ENCODE data around the gene CARS1.

The CARS1 gene

DNA sequence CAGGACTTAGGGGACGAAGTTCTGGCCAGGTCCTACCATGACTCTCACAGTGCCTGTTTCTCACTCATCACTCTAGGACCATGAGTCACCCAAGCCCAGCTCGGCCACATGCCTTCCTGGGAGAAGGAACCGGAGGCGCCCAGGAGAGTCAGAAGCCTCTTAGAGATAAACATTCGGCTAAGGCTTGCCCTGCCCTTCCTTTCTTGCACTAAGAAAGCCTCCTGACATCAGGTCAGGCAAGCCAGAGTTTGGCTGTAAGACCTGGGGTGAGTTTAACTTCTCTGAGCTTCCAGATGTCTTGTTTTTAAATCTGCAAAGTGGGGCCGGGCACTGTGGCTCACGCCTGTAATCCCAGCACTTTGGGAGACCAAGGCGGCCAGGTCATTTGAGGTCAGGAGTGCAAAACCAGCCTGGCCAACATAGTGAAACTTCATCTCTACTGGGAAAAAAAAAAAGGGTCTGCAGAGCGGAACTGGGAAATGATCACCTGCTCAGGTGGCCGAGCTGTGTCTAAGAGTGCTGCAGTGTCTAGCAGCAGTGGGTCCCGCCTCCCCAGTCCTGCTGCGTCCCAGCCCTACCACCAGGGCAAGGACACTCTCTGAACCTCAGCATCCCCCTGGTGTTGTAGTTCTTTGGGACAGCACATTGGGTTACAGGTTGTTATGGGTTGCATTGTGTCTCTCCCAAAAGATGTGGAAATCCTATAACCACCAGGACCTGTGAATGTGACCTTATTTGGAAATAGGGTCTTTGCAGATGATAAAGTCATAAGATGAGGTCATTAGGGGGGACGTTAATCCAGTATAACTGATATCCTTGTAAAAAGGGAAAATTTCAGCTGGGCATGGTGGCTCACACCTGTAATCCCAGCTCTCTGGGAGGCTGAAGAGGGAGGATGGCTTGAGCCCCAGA is 1.8 kb upstream of the CARS1 start:
- peak; percentile 50 for DNase-seq

DNA sequence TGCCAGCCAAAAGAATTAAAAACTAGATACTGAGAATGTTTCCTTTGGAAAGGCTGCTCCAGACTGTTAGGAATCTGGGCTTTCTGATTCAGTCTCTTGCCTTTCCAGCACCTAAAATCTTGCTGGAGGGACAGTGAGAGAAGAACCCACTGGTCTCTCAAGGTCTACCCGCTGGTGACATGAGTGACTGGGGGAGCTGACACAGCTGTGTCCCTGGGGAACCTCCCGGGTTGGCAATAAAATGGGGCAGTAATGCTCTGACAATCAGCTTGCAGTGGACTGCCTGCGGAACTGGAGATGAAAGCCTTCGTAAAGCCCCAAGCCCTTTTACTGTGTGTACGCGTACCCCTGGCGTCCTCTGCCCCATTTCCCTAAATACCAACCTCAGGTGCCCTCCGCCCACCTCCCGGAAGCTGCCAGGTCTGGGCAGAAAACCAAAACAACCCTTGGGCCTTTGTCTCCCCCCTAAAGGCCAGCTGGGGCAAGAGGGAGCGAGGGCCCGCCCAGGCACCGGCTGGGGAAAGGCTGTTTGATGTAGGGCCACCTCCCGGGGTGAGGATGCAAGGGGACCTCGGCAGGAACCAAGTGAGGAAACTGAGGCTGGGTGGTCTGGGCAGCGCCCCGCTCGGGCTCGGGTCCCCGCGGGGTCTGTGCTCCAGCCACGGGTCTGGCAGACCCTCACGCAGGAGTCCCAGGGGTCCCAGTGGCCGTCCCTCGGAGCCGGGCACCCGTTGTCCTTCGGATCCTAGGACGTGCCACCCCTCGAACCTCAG is 741 bp downstream of the CARS1 start:
- no peak for DNase-seq

DNA sequence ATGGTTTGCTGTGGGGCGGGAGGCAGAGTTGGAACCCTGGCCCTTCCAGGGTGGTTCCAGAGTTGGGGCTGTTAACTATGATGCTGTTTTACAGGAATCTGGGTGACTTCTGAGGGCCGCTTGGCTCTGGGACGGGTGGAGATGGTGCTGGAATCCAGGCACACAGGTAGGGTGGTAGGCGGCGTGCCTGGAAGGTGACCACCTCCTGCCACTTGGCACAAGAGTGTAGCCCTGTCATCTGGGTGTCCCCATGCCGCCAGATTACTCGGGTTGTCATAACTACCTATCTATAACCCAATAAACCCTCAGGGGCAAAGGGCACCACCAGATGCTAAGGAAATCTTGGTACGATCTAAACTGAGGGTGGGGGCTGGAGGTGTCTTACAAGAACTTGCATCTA is 1.3 kb downstream of the CARS1 start:
- DNase-seq: no peak

DNA sequence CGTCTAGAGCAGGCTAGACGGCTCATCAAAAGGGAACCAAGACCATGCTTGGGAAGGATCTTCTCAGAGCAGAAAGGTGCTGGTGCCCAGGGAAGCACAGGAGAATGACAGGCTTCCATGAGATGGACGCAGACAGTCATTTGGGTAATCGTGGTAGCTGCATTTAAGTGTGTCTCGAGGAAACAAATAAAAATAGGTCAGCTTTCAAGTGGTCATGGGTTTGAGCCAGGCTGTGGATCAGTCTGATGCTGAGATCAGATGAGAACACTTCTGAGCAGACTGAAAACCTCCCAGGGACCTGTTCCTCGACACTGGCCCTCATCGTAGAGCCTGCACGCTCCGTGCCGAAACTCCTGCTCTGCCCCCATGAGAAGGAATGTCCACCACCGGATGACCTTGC is 4.7 kb downstream of the CARS1 start:
- no peak for DNase-seq

DNA sequence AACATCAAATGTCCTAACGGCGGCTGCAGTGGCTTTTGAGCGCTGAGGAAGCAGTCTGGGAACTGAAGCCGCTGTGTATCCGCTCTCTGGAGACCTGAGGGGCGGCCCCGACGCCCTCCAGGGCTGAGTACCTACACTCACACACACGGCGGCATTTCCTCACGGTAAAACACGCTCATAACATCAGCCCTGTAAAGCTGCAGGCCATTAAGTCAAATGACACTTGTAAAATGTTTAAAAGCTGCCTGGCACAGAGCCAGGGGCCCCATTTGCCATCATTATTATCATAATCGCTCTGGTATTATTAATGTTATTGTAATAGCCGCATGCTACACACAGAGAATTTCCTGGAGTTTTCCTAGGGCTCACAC is 5.1 kb downstream of the CARS1 start:
- no peak for DNase-seq

DNA sequence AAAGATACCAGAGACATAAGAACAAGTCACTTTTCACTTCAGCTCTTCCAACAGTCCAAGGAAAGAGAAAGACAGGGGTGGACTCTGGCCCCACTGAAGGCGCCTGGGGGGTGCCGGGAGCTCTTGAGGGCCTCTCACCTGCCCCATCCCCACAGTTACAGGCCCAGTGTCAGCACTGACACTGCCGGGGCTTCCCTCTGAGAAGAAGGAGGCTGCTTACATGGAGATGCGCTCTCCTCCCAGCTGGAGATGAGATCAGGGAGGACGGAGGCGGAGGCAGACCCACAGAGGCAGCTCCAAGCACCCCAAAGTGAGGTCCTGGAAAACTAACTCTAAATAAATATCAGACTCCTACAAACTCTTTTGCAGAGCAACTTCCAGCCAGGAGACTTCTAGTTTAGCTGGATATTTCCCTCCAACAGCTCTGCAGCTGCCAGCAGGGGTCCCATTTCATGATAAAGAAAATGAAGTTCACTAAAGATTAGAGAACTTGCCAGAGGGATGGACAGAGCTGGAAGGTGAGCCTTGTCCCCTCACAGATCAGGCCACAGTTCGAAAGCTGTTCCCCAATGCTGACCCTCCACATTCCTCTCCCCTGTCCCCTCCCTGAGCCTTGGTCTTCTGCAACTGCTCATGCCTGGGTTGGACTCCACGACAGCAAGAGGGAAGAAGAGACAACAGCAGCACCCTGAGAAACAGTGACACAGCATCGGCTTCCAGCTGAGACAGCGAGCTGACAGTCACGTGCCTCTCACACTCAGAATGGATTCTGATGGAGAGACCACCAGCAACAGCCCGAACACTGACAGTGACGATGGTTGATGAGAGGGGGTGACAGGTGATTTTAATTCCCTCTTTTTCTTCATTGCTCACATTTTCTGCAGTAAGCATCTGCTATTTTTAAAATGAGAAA is 5.8 kb downstream of the CARS1 start:
- DNase-seq: no peak

DNA sequence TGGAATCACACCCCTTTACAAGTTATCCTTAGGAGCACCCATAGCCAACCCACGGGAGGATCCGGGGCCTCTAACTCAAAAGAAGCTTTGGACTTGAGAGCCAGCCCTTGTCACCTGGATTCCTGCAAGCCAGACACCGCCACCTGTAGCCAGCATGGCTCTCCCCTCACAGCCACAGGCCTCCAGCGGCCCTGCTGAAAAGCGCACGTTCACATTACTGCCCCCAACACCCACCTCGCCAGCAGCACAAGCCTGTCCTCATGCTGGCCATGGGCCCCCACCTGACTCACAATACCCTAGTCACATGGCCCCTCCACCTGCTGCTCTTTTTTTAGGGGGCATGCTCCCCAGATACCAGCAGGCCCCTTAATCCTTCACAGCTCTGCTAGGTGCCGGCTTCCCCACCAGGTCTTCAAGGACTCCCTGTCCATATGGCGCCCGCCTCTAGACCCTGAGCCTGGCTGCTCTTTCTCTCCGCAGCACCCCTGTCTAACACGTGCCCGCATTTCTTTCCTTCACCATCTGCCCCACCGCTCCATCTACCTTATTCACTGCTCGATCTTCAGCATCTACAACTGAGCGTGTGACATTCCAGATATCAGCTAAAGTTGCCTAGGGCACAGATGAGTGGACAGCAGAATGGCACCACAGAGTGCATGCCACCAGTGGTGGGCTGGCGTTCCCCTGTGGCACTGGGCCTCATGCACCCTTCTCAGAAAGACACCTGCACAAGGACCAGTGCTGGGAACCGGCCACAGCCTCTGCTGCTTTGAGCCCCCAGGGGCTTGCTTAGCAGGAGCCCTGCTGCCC is 6.6 kb downstream of the CARS1 start:
- DNase-seq: no peak

DNA sequence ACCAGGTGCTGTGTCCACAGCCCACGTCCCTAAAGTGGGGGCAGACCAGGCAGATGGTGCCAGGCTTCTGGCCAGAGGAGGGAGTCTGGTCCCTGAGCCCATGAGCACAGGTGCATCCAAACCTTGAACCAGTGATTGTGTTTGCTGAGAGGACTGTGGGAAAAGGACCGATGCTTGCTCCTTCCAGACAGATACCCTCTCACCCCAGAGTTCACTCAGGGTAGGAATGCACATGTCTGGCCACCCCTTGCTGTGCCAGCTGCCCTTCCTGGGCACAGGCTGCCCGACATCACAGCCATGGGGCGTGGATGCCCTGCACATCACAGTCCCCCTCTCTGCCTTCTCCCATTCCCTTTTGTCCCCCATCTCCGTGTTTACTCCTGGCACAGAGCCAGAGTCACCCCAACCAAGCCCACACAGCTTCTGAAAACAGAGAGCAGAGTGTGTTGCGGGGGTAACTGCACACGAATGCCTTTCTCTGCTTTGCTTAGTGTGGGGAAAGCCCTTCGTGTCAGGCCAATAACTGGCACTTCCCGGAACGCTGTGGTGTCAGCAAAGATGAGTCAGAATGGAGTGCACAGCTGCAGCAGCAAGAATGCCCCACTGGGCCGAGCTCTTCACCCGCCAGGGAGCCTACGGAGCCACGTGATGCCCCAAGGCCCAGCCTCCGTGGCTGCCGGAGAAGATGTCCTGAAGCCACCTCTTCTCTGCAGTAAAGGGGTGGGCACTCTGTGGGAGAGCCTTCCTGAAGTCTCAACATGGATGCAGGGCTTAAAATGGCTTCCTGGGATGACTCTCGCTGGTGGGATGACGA is 7.6 kb downstream of the CARS1 start:
- peak; percentile 89 for DNase-seq

DNA sequence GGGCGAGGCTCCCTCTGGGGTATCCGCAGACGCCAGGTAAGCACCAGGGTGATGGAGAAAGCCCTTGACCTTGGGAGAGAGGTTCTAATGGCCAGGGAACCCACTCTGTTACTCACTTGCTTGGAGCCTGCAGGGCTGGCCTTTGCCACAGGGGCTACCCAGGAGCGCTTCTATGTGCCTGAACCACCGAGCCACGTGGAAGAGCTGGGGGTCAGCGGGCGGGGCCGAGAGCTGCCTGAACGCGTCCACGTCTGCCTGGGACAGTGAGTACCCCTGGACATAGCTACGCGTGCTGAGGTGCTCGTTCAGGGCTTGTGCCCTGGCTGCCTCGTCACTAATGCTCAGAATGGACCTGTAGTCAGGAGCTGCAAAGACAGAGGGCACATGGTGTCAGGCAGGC is 9.6 kb downstream of the CARS1 start:
- no peak for DNase-seq

DNA sequence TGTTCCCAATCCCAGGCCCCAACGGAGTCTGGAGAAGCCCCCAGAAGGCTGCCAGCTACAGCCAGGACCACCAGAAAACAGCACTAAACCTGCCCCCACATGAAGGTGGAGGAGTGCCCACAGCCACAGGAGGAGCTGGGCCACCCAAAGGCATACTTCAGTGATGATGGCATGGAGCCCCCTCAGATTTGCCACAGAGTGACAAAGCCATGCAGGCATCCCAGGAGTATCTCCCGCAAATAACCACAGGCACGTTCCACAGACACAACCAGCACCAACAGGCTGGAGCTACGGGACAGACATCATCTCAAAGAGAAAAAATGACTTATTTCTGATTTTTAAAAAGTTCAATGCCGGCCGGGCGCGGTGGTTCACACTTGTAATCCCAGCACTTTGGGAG is 10.6 kb downstream of the CARS1 start:
- no peak for DNase-seq

DNA sequence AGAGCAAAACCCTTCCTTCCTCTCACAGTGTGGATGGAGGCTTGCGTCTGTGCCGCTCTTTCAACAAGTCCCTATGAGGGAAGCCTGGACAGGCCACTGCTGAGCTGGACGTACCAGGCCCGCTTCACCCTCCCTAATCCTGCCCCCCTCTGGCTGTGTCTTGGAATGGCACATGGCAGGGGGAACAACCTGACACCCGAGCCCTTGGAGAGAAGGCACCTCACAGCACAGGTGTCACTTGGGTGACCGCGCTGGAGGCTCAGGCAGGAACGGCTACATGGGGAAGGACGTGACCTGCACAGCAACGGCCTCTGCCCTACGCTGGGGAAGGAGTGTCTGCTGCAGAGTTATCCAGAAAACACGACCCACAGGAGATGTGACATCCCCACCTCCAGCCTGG is 11.0 kb downstream of the CARS1 start:
- DNase-seq: no peak

DNA sequence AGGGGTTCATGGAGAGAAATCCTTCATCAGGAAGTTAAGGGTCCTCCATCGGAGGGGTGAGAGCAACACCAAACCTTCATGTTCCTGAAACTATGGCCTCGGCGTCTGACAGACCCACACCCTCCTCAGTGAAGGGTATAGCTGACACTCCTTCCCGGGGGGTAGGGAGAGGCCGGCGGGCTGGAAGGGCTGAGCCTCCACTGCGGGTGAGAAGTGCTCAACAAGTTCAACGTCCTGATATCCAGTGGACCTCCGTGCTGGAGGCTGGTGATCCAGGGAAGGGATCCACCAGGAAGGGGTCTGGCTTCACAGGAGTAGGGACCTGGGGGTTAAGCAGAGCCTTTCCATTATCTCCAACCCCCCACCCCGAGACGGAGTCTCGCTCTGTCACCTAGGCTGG is 12.3 kb downstream of the CARS1 start:
- no peak for DNase-seq

DNA sequence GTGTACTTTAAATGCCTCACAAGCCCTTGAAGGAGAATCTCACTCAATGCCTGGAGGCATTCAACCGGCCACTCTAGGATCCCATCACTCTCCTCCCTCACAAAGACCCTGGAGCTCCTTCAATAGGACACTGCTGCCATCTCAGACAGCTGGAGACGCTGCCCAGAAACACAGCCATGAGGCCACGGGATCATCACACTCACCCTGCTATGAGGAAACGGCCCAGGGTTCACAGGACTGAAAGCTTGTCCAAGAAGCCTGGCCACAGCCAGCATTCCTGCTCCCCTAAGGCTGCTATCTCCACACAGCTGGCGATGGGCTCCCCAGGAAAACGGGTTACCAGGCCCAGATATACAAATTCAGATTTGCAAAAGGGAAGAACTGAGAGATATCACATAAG is 13.2 kb downstream of the CARS1 start:
- DNase-seq: no peak

DNA sequence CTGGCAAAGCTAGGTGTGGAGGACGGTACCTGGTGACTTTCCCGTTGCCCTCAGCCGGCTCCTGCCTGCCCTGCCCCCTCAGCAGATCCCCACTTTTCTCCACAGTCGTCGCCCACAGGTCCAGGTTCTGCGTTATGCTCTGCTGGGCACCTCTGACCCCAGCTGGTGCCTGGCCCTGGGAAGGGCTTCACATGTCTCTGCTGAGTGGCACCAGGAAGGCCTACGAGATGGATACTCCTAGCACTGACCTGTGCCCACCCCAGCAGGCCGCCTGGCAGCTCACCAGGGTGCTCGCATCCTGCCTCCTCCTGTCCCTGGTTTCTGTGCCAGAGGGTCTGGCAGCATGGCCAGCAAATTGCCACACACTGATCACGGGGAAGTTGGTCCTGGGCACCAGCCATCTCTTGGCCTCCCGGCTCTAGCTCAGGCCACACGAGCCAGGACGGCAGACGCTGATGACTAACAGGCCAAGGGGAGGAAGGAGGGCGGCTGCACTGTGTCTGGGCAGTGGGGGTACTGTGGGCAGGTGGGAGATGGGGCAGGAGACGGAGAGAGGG is 13.8 kb downstream of the CARS1 start:
- DNase-seq: no peak

DNA sequence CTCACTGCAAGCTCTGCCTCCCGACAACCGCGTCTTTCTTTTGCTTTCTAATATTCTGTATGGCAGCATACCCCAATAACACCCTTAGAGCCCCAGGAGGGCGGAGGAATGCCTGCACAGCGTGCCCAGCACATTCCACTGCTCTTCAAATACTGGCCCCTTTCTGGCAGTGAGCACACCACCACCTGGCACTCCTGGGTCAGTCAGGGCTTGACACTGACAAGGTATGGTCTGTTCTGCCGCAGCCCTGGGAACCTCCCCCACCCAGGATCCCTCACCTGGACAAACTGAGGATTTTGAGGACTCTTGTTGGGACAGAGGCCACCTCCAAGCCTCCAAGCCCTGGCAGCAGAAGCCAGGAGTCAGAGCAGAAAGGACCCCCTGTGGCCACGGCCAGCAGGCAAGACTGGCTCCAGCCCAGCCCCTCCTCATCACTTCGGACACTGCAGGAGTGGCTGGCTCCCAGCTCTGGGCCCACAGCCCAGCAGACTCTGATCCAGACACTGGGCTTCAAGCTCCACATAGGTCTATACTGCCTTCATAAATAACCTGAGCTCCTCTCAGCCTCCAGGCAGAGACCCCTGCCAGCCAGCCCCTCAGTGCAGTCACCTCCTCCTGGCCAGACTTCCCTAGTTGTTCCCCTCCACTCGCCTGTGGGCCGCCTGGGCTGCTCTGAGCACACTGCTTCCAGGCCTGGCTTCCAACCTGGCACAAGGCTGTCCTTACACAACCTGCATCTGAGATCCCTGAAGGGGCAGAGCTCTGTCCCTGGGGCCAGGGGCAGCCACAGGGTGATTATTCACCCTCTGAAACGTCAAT is 14.5 kb downstream of the CARS1 start:
- DNase-seq: no peak

DNA sequence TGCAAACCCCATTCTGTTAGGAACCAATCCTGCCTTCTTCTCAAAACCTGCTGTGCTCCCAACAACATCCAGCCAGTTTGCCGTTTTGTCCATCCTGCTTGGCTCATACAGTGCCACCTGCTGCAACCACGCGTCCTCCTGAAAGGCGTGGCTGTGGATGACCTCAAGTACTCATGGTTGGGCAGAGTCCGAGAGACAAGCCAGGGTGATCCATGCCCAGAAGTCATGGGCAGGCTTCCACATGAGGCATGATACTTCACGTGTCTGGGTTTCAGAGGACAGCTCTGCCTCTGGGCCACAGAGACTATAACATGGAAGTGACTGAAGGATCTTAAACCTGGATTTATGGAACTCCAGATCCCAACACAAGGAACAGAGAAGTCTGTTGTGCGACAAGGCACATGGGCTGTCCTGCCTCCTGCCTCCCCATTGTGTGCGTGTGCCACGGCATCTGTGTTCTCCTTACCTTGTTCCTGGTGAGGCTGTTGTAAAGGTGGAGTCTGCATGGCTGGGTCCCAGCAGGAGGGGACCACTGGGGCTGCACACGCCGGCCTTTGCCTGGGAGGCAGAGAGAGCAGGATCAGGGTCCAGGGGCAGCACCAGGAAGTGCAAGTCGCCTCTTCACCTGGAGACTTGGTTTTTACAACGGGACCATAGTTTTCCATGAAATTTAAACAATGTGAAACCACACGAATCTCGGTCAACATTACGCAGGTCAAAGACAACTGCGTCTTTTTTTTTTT is 15.4 kb downstream of the CARS1 start:
- no peak for DNase-seq

DNA sequence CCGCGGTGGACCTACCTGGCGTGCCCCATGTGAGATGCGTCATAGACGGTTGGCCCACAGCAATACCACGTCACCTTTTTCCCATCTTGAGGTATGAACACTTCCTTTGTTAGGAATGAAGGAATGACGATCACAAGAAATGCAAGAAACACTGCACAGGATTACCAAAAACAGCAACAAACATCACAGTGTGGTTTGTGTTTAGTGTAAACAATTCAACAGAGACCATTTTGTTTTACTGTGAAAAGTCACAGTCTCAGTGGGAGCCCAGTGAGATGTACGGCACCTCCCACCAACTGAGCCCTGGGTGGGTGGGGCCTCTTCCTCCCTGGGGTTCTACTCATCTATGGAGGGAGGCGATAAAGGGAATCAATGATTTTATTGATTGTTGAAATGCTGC is 16.3 kb downstream of the CARS1 start:
- no peak for DNase-seq

DNA sequence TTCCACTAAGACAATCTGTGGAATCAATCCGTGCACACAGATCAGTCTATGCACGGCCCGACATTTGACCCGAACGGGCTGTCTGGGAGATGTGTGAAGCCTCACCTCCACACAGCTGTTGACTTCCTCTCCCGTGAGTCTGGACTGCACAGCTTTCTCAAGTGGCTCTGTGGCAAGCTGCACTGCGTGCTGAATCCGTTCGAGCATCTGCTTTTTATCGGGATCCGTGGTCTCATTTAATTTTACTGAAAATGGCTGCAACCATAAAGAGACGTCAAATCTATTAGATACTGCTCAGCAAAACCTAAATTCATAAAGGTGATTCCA is 19.3 kb downstream of the CARS1 start:
- DNase-seq: no peak

All from fibroblast of upper back skin (primary cell).